Stimulated activated CD8-positive, alpha-beta memory T cell treated with anti-CD3 and anti-CD28 coated beads, Interleukin-12 subunit alpha, Interleukin-12 subunit beta, amount 100 ng/mL, for 1 hour (primary cell): Measurements from ENCODE around the gene ROBO2.

Experiments used
- DNase-seq: peaks from one replicate; pipeline ENCODE4 v3.0.0-alpha.2; 2020; ENCODE audit warnings: low read depth

Gene ROBO2

DNA sequence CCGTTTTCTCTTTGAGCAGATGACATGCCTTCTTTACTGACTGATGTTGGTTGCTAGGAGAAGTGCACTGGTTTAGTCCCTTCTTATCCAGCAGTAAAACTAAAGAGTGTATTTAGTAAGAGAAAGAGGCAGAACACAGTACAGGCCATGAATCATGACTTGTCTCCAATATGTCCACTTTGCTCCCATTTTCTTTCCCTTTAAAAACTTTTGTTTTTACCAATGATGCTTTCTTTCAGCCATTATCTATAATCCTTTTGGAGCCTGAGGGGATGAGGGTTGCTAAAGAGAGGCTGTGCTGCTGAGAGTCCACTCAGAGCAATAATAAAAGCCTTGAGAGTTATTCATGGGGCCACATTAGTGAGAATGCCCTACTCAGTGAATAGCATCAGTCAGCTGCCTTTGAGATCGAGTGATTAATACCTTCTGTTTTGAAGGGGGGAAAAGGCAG is 12.2 kb downstream of the ROBO2 start:
- no peak for DNase-seq

DNA sequence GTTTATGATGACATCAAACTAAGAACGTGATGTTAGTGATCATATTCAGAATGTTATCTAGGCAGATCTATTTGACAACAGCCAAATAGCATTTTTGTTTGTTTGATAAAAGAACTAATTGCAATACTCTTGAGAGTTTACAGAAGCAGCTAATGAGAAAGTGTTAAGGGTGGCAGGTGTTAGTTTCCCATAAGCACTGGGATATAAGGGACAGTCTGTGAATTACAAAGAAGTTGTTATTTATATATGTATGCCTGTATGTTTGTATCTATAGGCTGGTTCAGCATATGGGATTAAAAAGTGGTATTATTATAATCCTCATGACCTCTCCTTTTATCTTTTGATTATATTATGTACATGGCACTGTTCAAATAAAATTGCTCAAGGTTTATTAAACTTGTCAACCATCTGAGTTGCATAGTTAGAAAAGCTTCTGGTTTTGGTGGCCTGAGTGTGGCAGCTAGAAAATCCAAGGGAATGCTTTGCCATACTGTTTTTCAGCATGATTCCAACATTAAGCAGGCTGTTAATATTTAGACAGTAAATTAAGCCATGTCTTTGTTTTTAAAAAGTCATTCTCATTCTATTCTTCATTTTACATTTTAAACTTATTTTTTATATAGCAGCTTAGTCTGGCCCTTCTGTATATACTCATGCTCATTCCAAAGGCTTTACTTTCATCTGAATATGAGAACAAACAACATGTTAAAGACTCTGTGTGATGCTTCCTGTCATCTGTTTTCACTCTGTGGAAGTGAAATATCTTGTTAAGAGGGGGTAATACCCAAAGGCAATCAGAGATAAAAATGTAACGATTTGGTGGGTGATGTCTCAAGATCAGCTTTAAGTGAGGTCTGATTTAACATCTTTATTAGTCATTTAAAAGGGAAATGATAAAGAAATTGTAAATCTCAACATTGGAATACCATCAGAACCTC is 13.1 kb downstream of the ROBO2 start:
- no peak for DNase-seq

DNA sequence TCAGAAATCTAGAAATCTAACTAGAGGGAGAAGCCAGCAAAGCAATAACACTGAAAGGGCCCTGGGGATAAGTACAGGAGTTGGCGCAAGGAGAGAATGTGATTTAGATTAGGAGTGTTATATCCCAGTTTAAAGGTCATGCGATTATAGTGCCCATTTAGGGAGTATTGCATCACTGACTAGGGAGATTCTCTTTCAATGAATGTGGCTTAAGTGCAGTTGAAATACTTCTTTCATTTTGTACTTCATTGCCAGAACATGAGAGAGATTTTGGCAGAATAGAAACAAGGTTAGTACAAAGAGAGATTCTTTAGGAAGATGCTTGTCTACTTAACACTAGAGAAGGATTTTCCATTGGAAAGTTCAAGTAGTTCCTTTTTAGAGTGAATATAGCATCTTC is 13.9 kb downstream of the ROBO2 start:
- no peak for DNase-seq

DNA sequence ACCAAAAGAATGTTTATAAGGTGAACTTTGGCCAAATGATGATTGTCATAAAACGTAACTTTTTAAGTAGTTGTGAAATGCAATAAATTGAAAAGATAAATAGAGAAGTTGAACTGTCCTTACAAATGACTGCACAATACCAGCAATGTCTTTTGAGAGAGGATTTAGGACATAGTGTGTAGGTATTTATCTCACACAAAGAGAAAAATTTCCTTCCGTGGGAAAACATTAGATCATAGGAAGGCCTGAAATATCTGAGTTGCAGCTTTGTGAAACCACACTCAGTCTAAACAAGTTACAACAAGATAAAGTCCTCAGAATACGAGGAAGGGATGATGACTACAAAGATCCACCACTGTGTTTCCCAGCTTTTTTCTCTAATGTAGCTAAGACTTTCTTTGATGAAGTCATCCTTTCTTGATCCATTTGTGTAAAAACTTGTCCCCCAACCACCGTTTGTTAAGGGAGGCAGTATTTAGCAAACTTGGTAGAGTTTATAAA is 16.0 kb downstream of the ROBO2 start:
- no peak for DNase-seq

DNA sequence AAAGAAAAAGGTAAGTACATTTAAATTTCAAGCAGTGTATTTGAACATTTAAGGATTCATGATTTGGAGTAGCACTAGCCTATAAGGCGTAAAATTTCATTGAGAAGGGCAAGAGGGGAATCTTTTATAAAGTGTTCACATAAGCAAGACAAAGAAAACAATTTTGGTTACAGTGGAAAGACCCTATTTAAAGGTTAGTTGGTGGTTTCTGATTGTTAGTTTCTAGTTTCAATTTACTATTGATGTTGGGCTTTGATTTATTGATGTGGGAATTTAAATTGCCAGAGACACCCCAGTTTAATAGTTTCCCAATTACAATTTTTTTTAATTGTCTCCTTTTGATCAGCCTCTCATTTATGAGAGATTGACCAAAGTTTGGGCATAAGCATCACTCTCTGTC is 19.5 kb downstream of the ROBO2 start:
- DNase-seq: no peak

DNA sequence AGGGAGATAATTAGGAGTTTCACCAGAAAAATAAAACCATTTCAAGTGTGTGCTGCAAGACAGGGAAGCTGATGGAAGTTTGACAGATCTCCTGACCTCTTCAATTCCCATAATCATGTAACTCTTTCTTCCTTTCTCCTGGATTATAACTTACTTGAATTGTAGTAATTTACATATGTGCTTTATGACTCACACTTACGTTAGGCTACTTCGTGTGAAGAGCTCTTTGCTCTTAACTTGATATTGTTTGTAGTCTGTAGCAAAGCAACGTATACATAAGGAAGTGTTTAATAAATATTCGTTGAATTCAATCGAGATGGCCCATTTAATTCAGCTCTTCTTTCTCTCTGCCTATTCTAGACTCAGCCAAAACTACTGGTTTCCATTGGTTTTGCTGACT is 23.5 kb downstream of the ROBO2 start:
- DNase-seq: no peak

DNA sequence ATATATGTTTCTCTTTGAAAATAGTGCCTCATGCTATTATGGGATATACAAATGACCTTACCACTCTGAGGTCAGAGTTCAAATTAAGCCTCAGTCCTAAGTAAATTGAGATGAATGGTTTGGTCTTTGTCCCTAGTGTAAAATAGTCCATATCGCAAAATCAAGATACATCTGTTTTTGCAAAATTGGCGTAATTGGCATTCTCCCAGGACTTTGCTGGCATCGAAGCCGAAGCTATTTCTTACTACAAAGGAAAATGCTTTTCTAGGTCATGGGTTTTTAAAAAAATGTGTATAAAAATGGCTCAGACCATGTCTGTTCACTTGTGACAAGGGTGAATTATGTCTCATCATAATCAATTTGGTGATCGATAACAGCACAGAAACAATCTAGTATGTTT is 25.9 kb downstream of the ROBO2 start:
- DNase-seq: no peak

DNA sequence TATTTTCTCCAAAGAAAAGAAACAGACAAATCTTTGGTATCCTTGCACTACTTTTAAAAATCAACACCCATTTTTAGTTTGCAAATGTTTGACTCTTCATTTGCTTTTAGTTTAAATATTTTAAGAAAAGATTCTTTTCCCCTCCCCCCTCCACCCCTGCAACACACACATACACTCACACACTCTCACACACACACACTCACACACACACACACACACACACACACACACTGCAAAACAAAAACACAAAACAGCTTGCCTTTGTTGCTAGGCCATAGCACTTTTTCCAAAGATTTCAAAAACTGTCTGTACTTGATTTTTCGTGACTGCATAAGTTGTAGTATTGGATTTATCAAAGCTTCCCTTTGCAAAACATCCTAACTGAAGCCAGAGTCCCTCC is 26.9 kb downstream of the ROBO2 start:
- no peak for DNase-seq

DNA sequence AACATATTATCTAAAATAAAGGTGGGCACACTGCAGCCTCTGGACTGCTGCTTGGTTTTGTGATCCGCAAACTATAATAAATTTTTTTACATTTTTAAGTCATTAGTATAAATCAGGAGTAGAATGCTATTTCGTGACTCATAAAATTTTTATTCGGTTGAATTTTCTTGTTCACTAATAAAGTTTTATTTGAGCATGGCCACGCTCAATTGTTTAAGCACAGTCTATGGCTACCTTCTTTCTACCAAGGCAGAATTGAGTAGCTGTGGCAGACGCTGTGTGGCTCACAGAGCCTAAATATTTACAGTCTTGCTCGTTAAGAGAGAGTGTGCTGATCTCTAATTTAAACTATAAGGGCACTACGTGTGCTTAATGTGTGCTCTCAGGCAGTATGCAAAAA is 28.9 kb downstream of the ROBO2 start:
- DNase-seq: no peak

DNA sequence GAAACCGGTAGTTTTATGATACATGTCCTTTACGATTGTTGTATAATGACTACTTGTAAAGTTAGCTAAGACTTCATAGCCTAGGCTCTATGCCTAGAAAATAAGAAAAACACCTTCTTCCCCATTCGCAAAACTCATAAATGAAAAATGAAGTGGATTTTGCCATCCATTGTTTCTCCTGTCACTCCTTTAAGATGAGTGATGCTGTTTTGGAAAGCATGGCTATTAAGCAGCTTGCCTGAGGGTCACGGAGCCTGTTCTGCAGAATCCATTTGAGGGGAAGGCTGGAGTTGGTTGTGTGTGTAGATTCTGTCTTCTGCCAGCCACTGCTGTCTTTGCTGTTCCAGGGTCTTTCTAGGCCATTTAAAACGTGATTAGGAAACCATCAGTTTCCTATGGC is 31.5 kb downstream of the ROBO2 start:
- DNase-seq: no peak

DNA sequence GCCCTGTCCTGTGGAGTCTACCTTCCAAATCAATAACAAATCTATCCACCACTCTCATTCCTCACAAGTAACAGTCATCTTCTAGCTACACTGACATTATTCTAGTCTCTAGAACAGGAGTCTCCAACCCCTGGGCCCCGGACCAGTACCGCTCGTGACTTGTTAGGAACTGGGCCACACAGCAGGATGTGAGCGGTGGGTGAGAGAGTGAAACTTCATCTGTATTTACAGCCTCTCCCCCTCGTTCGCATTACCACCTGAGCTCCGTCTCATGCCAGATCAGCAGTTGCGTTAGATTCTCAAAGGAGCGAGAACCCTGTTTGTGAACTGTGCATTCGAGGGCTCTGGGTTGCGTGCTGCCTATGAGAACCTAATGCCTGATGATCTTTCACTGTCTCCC is 31.9 kb downstream of the ROBO2 start:
- no peak for DNase-seq

DNA sequence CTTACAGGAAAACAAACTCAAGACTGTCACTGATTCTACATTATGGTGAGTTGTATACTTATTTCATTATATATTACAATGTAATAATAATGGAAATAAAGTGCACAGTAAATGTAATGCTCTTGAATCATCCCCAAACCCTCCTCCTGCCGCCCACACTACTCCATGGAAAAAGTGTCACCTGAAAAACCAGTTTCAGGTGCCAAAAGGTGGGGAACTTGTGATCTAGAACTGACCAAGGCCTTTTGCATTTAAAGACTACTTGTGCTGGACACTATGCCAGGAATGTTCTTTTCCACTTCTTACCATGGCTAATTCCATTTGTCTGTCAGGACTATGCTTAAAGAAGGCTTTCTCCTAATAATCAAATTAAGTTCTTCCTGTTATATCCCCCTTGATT is 32.3 kb downstream of the ROBO2 start:
- DNase-seq: no peak

DNA sequence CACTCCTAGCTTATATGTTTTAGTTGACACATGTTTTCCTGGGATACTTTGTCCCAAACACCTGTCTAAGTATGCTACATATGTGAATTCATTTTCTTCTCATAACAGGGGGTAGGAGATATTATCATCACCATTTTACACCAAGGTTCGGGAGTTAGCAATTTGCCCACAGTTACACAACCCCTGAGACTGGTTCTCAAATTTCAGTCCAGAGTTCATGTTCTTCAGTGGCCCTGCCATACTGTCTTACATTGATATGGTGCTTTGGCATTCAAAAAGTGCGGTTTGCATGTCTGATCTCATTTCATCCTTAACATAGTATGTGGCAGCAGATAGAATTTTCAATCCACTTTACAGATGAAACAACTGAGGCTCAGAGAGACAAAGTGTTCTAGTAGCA is 38.4 kb downstream of the ROBO2 start:
- no peak for DNase-seq

DNA sequence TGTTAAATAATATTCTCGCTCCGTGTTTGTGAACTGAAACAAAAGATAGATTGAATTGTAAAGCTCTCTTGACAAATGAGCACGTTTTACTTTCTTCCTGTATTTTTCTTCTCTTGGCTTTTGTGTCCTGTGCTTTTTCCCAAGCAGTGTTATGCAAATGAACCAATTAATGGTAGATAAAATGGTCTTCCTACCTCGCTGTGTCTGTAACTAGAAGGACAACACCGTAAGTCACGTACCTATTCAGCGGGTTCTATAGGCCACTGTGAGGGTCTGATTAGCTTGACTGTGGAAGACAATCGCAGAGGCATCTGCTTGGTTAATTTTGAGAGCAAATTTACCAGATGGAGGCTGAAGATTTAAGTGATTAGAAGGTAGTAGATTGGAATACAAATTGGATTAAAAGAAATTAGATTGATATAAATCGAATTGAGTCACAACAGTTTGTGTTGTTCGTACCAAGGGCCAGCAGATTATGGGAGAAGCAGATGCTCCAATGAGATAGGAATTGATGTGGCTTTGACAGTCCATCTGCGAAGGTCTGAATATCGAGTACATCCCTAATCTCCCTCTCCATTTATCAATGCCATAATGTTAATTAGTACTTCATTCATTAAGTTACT is 40.2 kb downstream of the ROBO2 start:
- no peak for DNase-seq

DNA sequence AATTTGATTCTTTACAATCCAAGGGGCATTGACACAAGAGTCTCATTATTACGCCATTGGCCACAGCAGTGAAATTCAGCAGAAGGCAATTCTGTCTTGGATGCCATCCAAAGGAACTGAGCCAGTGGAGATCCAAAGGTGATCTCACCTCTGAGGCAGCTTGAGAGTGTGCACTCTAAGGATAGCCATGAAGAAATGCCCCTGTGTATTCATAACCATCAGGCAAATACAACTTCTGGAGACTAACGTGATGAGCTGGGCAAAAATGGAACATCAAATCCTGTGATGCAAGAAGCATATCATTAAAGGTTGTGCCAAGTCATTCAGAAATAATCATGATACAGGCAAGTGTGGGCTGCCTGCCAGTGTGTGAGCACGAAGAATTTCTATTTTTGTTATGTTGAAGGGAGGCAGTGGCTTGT is 41.4 kb downstream of the ROBO2 start:
- no peak for DNase-seq

DNA sequence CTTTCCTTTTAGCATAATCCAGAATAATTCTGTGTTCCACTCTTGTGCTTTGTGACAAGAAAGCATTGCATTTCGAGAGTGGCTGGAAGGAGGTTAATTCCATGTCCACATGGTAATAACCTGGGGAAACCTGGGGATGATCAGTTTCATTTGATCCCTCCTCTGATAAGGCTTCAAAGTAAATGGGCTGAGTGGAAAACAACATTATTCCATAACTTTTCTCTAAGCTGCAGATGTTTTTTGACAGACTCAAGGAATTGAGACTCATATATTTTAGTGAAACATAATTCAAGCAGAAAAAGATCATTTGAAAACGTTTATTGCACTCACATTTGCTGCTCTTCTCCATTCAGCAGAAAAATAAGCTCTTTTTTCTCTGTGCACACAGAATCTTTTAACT is 44.6 kb downstream of the ROBO2 start:
- DNase-seq: no peak

DNA sequence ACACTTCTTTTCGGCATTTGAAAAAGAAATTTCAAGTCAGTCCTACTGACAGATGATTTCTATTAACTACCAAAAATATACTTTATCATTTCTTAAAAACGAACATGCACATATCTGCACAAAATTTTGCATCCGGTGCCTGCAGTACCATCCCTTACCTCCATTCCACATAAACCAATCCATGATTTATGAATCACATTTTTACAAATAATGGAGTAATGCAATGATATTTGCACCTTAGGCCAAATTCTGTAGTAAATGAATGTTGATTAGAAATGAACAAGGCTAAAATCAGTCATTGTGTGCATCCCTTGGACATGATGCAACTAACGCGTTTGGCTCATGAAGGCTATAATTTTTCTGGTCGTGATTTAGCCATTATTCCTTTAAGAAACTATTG is 46.5 kb downstream of the ROBO2 start:
- no peak for DNase-seq

DNA sequence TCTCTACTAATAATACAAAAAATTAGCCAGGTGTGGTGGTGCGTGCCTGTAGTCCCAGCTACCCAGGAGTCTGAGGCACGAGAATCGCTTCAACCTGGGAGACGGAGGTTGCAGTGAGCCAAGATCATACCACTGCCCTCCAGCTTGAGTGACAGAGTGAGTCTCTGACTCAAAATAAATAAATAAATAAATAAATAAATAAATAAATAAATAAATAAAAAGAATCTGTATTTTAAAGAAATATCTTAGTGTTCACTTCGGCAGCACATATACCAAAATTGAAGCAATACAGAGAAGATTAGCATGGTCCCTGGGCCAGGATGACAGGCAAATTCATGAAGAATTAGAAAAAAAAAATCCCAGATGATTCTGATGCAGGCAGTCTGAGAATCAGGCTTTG is 51.9 kb downstream of the ROBO2 start:
- DNase-seq: no peak

DNA sequence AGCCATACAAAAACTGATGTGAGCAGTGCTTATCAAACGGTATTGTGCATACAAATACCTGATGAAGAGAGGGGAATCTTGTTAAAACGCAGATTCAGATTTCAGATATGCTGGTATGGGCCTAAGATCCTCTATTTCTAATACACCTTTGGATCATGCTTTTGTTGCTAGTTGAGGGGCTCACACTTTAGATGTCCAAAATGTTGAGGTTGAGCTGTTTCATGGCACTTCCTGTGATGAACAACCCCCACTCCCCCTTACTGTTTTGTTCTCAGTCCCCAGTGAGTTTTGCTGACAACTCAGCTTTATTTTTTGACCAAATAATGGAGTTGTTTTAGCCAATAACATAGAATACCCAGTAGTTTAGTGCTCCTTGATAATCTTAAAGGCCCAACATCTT is 53.2 kb downstream of the ROBO2 start:
- DNase-seq: no peak

DNA sequence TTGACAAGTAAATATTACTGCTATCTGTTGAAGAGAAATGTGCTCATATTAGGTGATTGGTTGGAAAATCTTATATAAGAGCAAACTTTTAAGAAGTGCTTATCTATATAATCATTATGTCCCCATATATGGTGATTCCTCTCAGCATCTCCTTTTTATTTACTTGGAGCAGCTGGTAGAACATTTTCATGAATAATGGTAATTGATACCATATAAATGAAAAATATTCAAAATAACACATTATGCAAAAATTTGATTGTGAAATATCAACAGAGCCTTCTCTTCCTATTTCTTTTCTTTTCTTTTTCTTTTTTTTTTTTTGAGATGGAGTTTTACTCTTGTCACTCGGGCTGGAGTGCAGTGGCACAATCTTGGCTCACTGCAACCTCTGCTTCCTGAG is 56.2 kb downstream of the ROBO2 start:
- DNase-seq: no peak

DNA sequence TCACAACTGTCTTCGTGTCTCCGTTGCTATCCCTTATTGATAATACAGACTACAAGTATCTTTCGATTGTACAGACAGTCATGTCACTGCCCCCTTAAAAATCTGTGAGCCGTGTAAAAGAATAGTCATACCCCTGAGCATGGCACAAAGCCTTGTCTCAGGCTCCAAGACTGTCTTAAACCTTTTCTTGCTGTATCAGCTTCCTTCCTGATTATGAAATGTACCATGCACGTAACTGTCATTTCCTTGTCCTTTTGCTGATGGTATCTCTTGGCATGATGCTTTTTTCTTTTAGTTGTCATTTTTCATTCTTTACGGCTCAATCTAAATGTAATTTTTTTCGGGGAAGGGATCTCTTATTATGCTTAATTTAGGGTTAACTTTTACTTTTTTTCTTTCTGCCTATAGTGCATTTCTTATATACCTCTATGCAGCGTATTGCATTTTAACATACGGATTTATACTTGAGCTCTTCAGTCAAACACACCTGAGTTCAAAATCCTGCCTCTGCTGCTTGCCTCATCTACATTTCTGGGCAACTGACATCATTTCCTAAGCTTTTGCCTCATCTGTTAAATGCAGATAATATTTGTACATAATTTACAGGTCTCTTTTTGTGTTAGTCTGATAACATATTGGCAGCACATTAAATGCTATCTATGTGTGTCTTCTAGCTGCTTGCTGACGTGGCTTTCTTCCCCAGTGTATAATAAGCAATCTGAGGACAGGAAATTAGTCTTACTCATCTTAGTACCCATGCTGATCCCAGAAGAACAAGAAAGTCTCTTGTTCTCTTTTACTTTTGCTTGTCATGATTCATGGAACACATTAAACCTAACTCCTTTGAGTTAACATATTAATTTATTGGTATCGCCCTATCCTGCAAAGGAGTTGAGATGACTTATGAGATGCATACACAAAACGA is 57.3 kb downstream of the ROBO2 start:
- no peak for DNase-seq
